ENCODE data around the gene CKM.

DNA sequence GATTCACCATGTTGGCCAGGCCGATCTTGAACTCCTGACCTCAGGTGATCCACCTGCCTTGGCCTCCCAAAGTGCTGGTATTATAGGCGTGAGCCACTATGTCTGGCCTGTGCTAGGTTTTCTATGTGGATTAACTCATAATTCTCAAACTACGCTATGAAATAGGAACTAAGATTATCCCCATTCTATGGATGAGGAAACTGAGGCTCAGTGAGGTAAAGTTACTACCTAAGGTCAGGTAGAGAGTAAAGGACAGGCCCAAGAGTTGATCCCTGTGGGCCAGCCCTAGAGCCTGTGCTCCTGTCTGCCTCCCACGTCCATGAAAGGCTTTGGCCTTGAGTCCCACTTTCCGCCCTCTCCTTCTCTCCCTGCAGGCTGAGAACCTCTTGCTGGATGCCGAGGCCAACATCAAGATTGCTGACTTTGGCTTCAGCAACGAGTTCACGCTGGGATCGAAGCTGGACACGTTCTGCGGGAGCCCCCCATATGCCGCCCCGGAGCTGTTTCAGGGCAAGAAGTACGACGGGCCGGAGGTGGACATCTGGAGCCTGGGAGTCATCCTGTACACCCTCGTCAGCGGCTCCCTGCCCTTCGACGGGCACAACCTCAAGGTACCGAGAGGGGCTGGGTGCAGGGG lies 51.5 kb downstream of the CKM start:
- TF ChIP-seq, protein P1, sequence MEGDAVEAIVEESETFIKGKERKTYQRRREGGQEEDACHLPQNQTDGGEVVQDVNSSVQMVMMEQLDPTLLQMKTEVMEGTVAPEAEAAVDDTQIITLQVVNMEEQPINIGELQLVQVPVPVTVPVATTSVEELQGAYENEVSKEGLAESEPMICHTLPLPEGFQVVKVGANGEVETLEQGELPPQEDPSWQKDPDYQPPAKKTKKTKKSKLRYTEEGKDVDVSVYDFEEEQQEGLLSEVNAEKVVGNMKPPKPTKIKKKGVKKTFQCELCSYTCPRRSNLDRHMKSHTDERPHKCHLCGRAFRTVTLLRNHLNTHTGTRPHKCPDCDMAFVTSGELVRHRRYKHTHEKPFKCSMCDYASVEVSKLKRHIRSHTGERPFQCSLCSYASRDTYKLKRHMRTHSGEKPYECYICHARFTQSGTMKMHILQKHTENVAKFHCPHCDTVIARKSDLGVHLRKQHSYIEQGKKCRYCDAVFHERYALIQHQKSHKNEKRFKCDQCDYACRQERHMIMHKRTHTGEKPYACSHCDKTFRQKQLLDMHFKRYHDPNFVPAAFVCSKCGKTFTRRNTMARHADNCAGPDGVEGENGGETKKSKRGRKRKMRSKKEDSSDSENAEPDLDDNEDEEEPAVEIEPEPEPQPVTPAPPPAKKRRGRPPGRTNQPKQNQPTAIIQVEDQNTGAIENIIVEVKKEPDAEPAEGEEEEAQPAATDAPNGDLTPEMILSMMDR (IDR thresholded peaks at IDR 0.05): no peak
- TF ChIP-seq POLR2A (IDR thresholded peaks at IDR 0.05; ENCODE audit: low read depth) (no peak), EP300 (IDR thresholded peaks at IDR 0.05) (no peak), POLR2AphosphoS5 (IDR thresholded peaks at IDR 0.05) (no peak)
